ENCODE measurements around the gene TWIST2. TPM values are rescaled to one million over a fixed set of nuclear protein-coding genes. Genes with fewer than 3 reads are reported as not detected.

TWIST2 gene
- total and polyA plus RNA-seq, 10 of the 15 experiments (the other 5 are each of a cell fraction or from before 2014, with no cell fraction given), result not detected

- Histone ChIP-seq H3K27me3 (replicated peaks in 1 of 2; ENCODE audit: control insufficient read depth in 2 of 2, insufficient read depth in 2 of 2, low read length in 1 of 2) (no peaks in the 10 kb centered on the region; a peak in 2 of 4 replicates), H3K4me3 (no peak overlapping the region), H3K9ac (ENCODE audit: control insufficient read depth, insufficient read depth, low read length) (no peak overlapping the region), H3K4me1 (ENCODE audit: control insufficient read depth, insufficient read depth, low read length) (no peaks in the 10 kb centered on the region), H2AFZ (ENCODE audit: control insufficient read depth, low read depth, low read length) (no peak overlapping the region), H3K36me3 (ENCODE audit: control insufficient read depth in 2 of 2, insufficient read depth in 2 of 2, low read length in 1 of 2) (no peaks in the 10 kb centered on the region), H3K4me2 (ENCODE audit: control insufficient read depth, insufficient read depth) (no peak overlapping the region), H3K79me2 (ENCODE audit: control insufficient read depth, insufficient read depth, low read length) (no peaks in the 10 kb centered on the region), H3K27ac (ENCODE audit: control insufficient read depth, insufficient read depth) (no peak overlapping the region), H3K9me3 (replicated peaks; ENCODE audit: control insufficient read depth, insufficient read depth, low read length) (no peaks in the 10 kb centered on the region; the same call in 2 of the 3 replicates), H4K20me1 (ENCODE audit: control insufficient read depth, insufficient read depth) (no peaks in the 10 kb centered on the region)
- RAD21 ChIA-PET (ENCODE audit: unreplicated experiment), result no interaction called here
- 0% methylated on average over 7 of the region's 7 CpGs for WGBS (ENCODE audit: insufficient coverage, insufficient replicate concordance, low lambda C conversion rate, missing lambda C conversion rate)
- in situ Hi-C loops (cut with MboI) (no loop called here), intact Hi-C loops (cut with micrococcal nuclease; ENCODE audit: unreplicated experiment) (no loop called here)
- SMC1A ChIA-PET (ENCODE audit: uncharacterized antibody, unreplicated experiment), result no interaction called here
- no peak for ATAC-seq
- FAIRE-seq, result no peak
- CTCF ChIA-PET, result no interaction called here
- no TSS peak for BruUV-seq (replicated peaks)
- TF ChIP-seq BHLHE40 (IDR thresholded peaks at IDR 0.05; ENCODE audit: borderline replicate concordance in 1 of 2, low read depth in 2 of 2, low read length in 1 of 2), result no peak
- no peak for TF ChIP-seq RAD21 (IDR thresholded peaks at IDR 0.05; ENCODE audit: insufficient read depth, low read depth, low read length)
- no peak for TF ChIP-seq HDAC2 (IDR thresholded peaks at IDR 0.05)
- no peak for TF ChIP-seq SMC3 (IDR thresholded peaks at IDR 0.05; ENCODE audit: borderline replicate concordance, low read length)
- TF ChIP-seq YBX1 (IDR thresholded peaks at IDR 0.05), result no peak
- TF ChIP-seq MEF2A (IDR thresholded peaks at IDR 0.05; ENCODE audit: insufficient read depth, low read depth, low read length), result no peak
- no peak for TF ChIP-seq RUNX3 (IDR thresholded peaks at IDR 0.05; ENCODE audit: low read length)
- TF ChIP-seq ZBTB11 (CRISPR knock-in tag; IDR thresholded peaks at IDR 0.05), result no peak
- no peak for TF ChIP-seq HDAC6 (IDR thresholded peaks at IDR 0.05; ENCODE audit: unreplicated experiment)
- POLR2A ChIA-PET, result no interaction called here
- no peak for DNase-seq (ENCODE audit: low read depth, low spot score)
These were observed 93.4 kb downstream of the TWIST2 start for GRCh38 chr2:238941262-238941792.
